AG08396 (cell line): ENCODE data around the gene ASCL5.
"Not testable (repeated sequence)": the region's sequence is repeated elsewhere in the genome, so short reads cannot be mapped to it uniquely, and the experiment has no call there.

Experiments
- DNase-seq: peaks from one replicate; pipeline ENCODE4 v3.0.0; 2012; ENCODE audit warnings: low spot score, mixed read lengths

ASCL5 gene, protein sequence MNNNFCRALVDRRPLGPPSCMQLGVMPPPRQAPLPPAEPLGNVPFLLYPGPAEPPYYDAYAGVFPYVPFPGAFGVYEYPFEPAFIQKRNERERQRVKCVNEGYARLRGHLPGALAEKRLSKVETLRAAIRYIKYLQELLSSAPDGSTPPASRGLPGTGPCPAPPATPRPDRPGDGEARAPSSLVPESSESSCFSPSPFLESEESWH

DNA sequence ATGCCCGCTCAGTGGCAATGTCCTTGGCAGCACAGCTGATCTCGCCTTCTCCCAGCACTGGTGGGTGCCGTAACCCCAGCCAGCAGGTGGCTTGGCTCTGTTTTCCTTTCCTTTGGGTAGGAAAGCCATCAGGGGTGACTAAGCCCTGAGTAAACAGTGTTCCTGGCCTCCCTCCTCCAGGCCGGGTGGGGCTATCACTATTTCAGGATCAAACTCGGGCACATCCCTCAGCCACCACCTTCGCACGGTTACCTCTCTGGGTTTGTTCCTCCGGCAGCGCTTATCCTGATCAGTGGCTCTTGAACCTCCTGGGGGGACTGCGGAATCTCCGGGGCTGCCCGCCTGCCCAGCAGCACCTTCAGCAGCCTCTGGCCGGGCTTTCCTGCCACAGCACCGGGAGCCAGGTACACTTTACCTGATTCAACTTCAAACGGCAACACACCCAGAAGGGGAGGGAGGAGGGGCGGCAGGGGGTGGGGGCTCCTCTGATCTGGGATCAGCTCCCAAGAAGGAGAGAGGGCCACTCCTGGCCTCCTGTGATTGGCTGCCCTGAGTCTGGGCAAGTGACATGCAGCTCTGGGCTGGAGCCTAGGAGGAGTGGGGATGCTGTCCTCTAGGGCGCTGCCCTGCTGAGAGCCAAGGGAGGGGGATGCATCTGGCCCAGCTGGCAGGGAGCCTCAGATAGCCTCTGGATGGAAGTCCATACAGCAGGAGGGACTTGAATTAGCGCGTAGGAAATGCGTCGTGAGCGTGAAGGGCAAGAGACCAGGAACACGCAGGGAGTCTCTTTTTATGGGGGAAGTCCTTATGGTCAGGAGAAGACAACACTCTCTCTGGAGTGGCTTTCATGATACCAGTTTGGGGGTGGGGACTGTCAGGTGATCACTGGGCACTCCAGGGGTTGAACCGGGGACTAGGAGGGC, at the start of gene ASCL5:
Gene ASCL5 (minus strand): TSS at position 353 of the 923 bp plus-strand sequence. CDS start 11,812 bp downstream, outside the sequence.
- peak; percentile 56 for DNase-seq

- no peak for DNase-seq
Measured at GRCh38 chr1:201175820-201176500, 49.0 kb upstream of the ASCL5 start.

GRCh38 chr1:201173736-201174135, 46.8 kb upstream of the ASCL5 start:
- DNase-seq: no peak

- DNase-seq: no peak
Measured at GRCh38 chr1:201172999-201173610, 46.1 kb upstream of the ASCL5 start.

- no peak for DNase-seq
Measured at GRCh38 chr1:201172326-201172725, 45.3 kb upstream of the ASCL5 start.

DNA sequence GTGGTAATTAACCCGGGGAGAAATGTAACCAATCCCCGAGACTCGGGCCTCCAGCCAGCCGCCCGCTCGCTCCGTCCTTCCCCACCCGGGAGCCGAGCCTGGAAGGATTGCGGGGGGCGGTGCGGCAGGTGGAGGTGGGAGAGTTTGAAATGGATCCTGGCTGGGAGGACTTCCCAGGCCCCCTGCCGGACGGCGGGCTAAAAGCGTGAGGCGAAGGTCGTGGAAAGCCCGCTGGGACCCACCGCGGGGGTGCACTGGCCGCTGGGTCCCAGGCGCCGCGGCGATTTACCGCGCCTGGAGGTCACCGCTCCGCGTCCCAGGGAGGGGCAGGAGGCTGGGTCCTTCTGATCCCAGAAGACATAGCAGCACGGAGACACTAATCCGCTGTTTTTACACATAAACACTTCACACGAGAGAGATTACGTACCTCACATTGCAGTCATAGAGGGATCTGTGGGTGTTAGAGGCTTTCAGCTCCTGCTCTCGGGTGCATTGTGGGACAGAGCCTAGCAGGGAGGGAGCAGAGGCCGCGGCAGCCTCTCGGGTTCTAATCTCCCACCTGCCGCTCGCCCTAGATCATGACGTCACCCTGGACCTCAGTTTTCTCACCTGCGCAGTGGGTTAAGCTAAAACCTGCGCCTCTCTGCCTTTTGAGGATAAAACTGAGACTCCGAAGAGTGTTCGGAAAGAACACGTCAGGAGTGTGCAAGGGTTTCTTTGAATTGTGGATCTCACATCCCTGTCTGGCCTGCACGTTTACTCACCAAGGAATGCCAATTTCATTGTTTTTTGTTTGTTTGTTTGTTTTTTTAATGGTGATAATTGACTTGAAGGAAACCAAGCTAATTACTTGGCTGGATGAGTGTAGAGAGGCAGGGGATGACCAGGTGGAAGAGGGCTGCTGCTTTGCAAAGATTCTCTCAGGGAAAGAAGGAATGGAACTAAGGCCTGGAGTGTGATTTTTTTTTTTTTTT, 44.4 kb upstream of the ASCL5 start:
- no peak for DNase-seq

- DNase-seq: peak; percentile 99
Measured at GRCh38 chr1:201170533-201171062, 43.6 kb upstream of the ASCL5 start.

DNA sequence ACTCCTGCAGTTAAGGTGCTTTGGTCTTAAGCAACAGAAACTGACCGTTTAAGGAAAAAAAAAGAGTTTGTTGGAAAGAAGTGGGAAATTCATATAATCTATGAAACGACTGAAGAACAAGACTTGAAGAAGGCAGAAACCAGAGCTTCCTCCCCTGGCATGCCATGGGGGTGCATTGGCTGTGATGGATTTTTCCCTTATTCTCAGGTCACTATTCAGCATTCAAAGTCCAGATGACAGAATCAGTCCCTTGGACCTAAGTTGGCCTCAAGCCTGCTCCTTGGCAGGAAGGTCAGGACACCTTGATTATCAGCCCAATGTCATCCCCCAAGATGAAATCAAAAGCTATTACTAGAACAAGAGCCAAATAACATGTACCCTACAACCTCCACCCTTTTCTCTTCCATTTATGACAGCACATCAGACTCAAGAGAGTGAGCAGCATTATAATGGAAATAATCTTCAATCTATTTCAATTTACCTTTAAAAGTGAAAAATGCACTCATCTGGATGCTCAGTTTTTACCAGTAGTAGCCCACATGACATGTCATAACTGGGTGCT, 43.1 kb upstream of the ASCL5 start:
- no peak for DNase-seq

GRCh38 chr1:201169203-201169602, 42.2 kb upstream of the ASCL5 start:
- DNase-seq: no peak

- no peak for DNase-seq
Measured at GRCh38 chr1:201167041-201167991, 40.3 kb upstream of the ASCL5 start.

GRCh38 chr1:201164645-201165044, 37.7 kb upstream of the ASCL5 start:
- DNase-seq: no peak

GRCh38 chr1:201163707-201164106, 36.7 kb upstream of the ASCL5 start:
- no peak for DNase-seq

DNA sequence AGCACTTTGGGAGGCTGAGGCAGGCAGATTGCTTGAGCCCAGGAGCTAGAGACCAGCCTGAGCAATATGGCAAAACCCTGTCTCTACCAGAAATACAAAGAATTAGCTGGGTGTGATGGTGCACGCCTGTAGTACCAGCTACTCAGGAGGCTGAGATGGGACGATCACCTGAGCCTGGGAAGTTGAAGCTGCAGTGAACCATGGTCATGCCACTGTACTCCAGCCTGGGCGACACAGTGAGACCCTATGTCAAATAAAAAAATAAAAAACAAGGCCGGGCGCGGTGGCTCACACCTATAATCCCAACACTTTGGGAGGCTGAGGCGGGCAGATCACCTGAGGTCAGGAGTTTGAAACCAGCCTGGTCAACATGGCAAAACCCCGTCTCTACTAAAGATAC, 36.1 kb upstream of the ASCL5 start:
- not testable (repeated sequence) for DNase-seq

GRCh38 chr1:201157949-201158348, 31.0 kb upstream of the ASCL5 start:
- DNase-seq: no peak

GRCh38 chr1:201156819-201157218, 29.8 kb upstream of the ASCL5 start:
- no peak for DNase-seq

DNA sequence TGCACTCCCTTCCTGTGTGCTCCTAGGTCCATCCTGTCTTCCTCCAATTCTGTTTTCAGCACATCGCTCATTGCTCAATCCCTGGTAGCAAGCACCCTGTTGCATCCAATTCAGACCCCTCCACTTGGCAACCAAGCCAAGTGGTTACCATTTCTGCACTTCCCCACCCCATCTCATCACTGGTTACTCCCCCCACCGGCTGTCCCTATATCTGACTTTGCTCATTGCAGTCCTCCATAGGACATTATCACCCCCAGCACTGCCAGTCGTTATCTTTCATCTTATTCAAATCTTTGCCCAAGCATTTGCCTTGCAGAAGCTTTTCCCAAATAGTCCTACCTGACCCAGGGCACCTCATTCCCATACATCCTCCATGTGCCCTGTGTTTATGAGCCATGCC, 29.4 kb upstream of the ASCL5 start:
- DNase-seq: no peak

DNA sequence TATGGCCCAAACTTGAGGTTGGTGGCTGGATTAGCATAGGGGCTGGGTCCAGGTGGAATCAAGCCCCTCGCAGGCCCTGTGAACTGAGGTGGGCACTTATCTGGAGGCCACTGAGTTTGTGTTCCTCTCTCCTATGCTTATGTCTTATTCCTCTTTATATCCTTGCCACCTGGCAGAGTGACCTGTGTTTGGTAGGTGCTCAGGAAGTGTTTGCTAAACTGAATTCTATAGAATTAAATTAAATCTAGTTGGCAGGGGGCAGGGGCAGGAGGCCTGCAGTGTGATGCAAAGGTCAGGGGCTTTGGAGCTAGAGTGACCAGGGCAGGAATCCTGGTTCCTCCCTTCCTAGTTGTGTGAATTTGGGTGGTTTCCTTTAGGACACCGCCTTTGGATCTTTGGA, 28.4 kb upstream of the ASCL5 start:
- no peak for DNase-seq

- peak; percentile 98 for DNase-seq
Measured at GRCh38 chr1:201154389-201155165, 27.6 kb upstream of the ASCL5 start, which contains the start of gene TMEM9. Gene TMEM9 (minus strand): TSS chr1:201154474. CDS start chr1:201153923, 551 bp downstream.
